Measurements from ENCODE around the gene MYO16. TPM values are rescaled to one million over a fixed set of nuclear protein-coding genes. Genes with fewer than 3 reads are reported as not detected.

MYO16 gene
- polyA plus RNA-seq, 2 of the 4 experiments (the other 2 are of a cell fraction): 0.03 to 0.06 TPM

DNA sequence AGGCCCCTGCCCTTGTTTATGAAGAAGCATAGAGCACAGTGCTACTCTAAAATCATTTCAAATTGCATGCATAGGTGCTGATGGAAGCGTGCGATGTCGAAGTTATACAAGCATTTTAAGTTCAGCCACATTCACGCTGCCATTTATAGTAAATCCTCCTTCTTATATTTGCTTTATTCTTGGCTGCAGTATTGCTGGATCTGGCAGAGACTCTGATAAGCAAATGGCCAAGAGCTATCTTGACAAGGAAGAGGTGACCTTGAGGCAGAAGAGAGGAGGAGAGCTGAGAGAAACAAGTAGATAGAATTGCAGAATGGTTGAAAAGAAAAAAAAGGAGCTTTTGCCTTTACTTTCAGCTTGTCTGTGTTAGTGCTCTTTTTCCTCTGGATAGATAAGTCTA, 18.9 kb upstream of the MYO16 start:
- ChIA-PET POLR2A (no interaction called here), CTCF (interaction anchor here (0.6 to 4.9 kb wide), 2 partner anchors 10 to 286 kb away, joined by 3 to 41 read pairs; no protein-coding TSS in a partner anchor)
- no peaks in the 10 kb centered on the region for H3K4me1 ChIP-seq
- no peak overlapping the region for H3K4me2 ChIP-seq
- FAIRE-seq: no peak
- H3K27ac ChIP-seq: no peak overlapping the region
- no peak overlapping the region for H3K4me3 ChIP-seq
- 91% methylated on average over 4 of the region's 4 CpGs for WGBS (ENCODE audit: missing lambda C conversion rate)
- ATAC-seq: no peak
- H3K9me3 ChIP-seq: peaks cover 9% of the 10 kb centered on the region; the same call in 1 of the 3 replicates
- no peak for DNase-seq (ENCODE audit: low read depth in 1 of 2, low spot score in 1 of 2)
- TF ChIP-seq BHLHE40 (IDR thresholded peaks at IDR 0.05; ENCODE audit: low read depth, low read length) (no peak), CHD4 (IDR thresholded peaks at IDR 0.05; ENCODE audit: borderline replicate concordance) (no peak), CEBPB (IDR thresholded peaks at IDR 0.05) (no peak), MAZ (IDR thresholded peaks at IDR 0.05; ENCODE audit: borderline replicate concordance, low read depth, low read length) (no peak), PHF8 (IDR thresholded peaks at IDR 0.05; ENCODE audit: borderline replicate concordance, low read depth) (no peak), NR3C1 (IDR thresholded peaks at IDR 0.05) (no peak), HOXB5 (CRISPR knock-in tag; IDR thresholded peaks at IDR 0.05) (no peak), CTCF (IDR thresholded peaks at IDR 0.05) (no peak), CBX2 (IDR thresholded peaks at IDR 0.05; ENCODE audit: borderline replicate concordance, low read depth) (no peak), RARB (CRISPR knock-in tag; IDR thresholded peaks at IDR 0.05) (no peak), EP300 (IDR thresholded peaks at IDR 0.05) (no peak), HES2 (IDR thresholded peaks at IDR 0.05) (no peak), ELK1 (IDR thresholded peaks at IDR 0.05; ENCODE audit: low read depth, low read length) (no peak), TFCP2L1 (CRISPR knock-in tag; IDR thresholded peaks at IDR 0.05) (no peak), CBX8 (IDR thresholded peaks at IDR 0.05) (no peak), SREBF2 (IDR thresholded peaks at IDR 0.05) (no peak)
- TF ChIP-seq, protein P1, sequence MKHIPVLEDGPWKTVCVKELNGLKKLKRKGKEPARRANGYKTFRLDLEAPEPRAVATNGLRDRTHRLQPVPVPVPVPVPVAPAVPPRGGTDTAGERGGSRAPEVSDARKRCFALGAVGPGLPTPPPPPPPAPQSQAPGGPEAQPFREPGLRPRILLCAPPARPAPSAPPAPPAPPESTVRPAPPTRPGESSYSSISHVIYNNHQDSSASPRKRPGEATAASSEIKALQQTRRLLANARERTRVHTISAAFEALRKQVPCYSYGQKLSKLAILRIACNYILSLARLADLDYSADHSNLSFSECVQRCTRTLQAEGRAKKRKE (CRISPR knock-in tag; IDR thresholded peaks at IDR 0.05; ENCODE audit: low read depth): no peak
- TF ChIP-seq, protein P2, sequence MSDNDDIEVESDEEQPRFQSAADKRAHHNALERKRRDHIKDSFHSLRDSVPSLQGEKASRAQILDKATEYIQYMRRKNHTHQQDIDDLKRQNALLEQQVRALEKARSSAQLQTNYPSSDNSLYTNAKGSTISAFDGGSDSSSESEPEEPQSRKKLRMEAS (IDR thresholded peaks at IDR 0.05): no peak
- TF ChIP-seq, protein P3, sequence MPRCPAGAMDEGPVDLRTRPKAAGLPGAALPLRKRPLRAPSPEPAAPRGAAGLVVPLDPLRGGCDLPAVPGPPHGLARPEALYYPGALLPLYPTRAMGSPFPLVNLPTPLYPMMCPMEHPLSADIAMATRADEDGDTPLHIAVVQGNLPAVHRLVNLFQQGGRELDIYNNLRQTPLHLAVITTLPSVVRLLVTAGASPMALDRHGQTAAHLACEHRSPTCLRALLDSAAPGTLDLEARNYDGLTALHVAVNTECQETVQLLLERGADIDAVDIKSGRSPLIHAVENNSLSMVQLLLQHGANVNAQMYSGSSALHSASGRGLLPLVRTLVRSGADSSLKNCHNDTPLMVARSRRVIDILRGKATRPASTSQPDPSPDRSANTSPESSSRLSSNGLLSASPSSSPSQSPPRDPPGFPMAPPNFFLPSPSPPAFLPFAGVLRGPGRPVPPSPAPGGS (IDR thresholded peaks at IDR 0.05): no peak
- TF ChIP-seq, protein P4, sequence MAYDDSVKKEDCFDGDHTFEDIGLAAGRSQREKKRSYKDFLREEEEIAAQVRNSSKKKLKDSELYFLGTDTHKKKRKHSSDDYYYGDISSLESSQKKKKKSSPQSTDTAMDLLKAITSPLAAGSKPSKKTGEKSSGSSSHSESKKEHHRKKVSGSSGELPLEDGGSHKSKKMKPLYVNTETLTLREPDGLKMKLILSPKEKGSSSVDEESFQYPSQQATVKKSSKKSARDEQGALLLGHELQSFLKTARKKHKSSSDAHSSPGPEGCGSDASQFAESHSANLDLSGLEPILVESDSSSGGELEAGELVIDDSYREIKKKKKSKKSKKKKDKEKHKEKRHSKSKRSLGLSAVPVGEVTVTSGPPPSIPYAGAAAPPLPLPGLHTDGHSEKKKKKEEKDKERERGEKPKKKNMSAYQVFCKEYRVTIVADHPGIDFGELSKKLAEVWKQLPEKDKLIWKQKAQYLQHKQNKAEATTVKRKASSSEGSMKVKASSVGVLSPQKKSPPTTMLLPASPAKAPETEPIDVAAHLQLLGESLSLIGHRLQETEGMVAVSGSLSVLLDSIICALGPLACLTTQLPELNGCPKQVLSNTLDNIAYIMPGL (CRISPR knock-in tag; IDR thresholded peaks at IDR 0.05; ENCODE audit: borderline replicate concordance): no peak

DNA sequence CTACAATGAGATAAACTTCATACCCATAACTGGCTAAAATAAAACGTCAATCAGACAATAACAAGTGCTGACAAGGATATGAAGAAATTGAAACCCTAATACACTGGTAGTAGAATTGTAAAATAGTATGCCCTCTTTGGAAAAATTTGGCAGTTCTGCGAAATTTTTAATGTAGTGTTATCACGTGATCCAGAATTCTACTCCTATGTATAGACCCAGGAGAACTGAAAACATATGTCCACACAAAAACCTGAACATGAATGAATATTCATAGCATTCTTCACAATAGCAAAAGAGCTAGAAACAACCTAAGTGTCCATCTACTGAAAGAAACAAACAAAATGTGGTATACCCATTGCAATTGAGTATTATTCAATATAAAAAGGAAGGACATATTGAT, 14.2 kb upstream of the MYO16 start:
- H3K4me1 ChIP-seq: no peaks in the 10 kb centered on the region
- H3K9me3 ChIP-seq: no peaks in the 10 kb centered on the region
- no peak overlapping the region for H3K4me3 ChIP-seq
- ChIA-PET POLR2A (no interaction called here), CTCF (no interaction called here)
- TF ChIP-seq CEBPB (IDR thresholded peaks at IDR 0.05) (no peak), CBX2 (IDR thresholded peaks at IDR 0.05; ENCODE audit: borderline replicate concordance, low read depth) (no peak), EHMT2 (IDR thresholded peaks at IDR 0.05; ENCODE audit: low read depth) (no peak), SMC3 (IDR thresholded peaks at IDR 0.05) (no peak), MAZ (IDR thresholded peaks at IDR 0.05; ENCODE audit: borderline replicate concordance, low read depth, low read length) (no peak)
- no peak overlapping the region for H3K27ac ChIP-seq
- 31% methylated on average over 3 of the region's 3 CpGs for WGBS (ENCODE audit: missing lambda C conversion rate)
- FAIRE-seq (no peak), DNase-seq (ENCODE audit: low read depth in 1 of 2, low spot score in 1 of 2) (no peak), ATAC-seq (no peak)
- H3K4me2 ChIP-seq: no peak overlapping the region
